Endothelial cell (in vitro differentiated cells): ENCODE results near the gene BTN1A1. TPM values are rescaled to one million over a fixed set of nuclear protein-coding genes. Genes with fewer than 3 reads are reported as not detected.

ENCODE experiments used
- DNase-seq: peaks from one replicate; pipeline ENCODE4 v3.0.0; 2021; ENCODE audit warnings: low spot score
- H3K27ac Mint-ChIP-seq: one replicate; pipeline ENCODE4 v1.8.0; 2021; ENCODE audit warnings: mixed read lengths, inconsistent platforms; ENCODE audit not compliant: unreplicated experiment
- H3K27me3 Mint-ChIP-seq: one replicate; pipeline ENCODE4 v1.8.0; 2021; ENCODE audit warnings: mild to moderate bottlenecking, moderate library complexity, mixed read lengths, inconsistent platforms; ENCODE audit not compliant: unreplicated experiment
- H3K36me3 Mint-ChIP-seq: one replicate; pipeline ENCODE4 v1.8.0; 2021; ENCODE audit warnings: mild to moderate bottlenecking, low read depth, mixed read lengths, inconsistent platforms; ENCODE audit not compliant: unreplicated experiment
- H3K4me1 Mint-ChIP-seq: one replicate; pipeline ENCODE4 v1.8.0; 2021; ENCODE audit warnings: mild to moderate bottlenecking, mixed read lengths, inconsistent platforms; ENCODE audit not compliant: unreplicated experiment
- H3K4me3 Mint-ChIP-seq: one replicate; pipeline ENCODE4 v1.8.0; 2021; ENCODE audit warnings: mild to moderate bottlenecking, mixed read lengths, inconsistent platforms; ENCODE audit not compliant: unreplicated experiment
- H3K9me3 Mint-ChIP-seq: one replicate; pipeline ENCODE4 v1.8.0; 2021; ENCODE audit warnings: mixed read lengths, inconsistent platforms; ENCODE audit not compliant: unreplicated experiment
- long read RNA-seq: library from polyadenylated mRNA; unstranded; transcript quantifications from one replicate; pipeline ENCODE4 v2.0.0, GENCODE V29; 2020; ENCODE audit not compliant: unreplicated experiment
- total RNA-seq: library from RNA; stranded (reverse); fragmentation: NEBNext Ultra II Directional; extraction: Animal tissue kit (Norgen Biotek cat#: 25700); gene quantifications from one replicate; pipeline ENCODE4 v1.2.1, GENCODE V29; 2021; ENCODE audit not compliant: unreplicated experiment
- TF ChIP-seq, protein P1 (sequence below): fragments of 200-600 bp; sonication (generic); IDR thresholded peaks from one replicate; pipeline ENCODE4 v1.5.0; 2021; ENCODE audit warnings: antibody characterized with exemption; ENCODE audit not compliant: unreplicated experiment

The BTN1A1 gene, protein sequence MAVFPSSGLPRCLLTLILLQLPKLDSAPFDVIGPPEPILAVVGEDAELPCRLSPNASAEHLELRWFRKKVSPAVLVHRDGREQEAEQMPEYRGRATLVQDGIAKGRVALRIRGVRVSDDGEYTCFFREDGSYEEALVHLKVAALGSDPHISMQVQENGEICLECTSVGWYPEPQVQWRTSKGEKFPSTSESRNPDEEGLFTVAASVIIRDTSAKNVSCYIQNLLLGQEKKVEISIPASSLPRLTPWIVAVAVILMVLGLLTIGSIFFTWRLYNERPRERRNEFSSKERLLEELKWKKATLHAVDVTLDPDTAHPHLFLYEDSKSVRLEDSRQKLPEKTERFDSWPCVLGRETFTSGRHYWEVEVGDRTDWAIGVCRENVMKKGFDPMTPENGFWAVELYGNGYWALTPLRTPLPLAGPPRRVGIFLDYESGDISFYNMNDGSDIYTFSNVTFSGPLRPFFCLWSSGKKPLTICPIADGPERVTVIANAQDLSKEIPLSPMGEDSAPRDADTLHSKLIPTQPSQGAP
- 1.4 TPM for total RNA-seq
- long read RNA-seq = 0 reads

DNA sequence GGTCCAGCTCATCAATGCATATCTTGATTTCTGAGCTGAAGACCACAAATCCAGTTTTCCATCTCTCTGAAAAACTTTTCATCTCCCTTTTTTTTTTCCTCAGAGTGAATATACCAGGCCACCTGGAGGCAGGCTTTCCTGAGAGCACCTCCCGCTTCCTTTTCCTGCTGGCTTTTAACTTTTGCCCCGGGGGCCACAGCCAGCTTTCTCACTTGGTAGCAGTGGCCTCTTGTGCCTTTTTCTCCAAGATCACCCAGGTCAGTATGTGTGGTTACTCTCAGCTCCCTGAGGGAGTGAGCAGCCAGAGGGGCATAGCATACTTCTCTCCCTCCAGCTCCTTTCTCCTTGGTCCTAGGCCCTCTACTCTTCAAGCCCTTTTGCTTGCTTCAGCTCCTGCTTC is at the start of gene BTN1A1:
Gene BTN1A1 (plus strand): TSS at position 202 of the 400 bp plus-strand sequence. CDS start 984 bp downstream, outside the sequence.
- Mint-ChIP-seq H3K4me3 (no peak within 1 kb of the TSS), H3K27ac (no peak within 1 kb of the TSS), H3K4me1 (peaks cover 22% of the 10 kb centered on the region), H3K36me3 (no peaks in the 10 kb centered on the region), H3K9me3 (no peaks in the 10 kb centered on the region), H3K27me3 (peaks cover 8% of the 10 kb centered on the region)
- DNase-seq = no peak
- TF ChIP-seq, protein P1, sequence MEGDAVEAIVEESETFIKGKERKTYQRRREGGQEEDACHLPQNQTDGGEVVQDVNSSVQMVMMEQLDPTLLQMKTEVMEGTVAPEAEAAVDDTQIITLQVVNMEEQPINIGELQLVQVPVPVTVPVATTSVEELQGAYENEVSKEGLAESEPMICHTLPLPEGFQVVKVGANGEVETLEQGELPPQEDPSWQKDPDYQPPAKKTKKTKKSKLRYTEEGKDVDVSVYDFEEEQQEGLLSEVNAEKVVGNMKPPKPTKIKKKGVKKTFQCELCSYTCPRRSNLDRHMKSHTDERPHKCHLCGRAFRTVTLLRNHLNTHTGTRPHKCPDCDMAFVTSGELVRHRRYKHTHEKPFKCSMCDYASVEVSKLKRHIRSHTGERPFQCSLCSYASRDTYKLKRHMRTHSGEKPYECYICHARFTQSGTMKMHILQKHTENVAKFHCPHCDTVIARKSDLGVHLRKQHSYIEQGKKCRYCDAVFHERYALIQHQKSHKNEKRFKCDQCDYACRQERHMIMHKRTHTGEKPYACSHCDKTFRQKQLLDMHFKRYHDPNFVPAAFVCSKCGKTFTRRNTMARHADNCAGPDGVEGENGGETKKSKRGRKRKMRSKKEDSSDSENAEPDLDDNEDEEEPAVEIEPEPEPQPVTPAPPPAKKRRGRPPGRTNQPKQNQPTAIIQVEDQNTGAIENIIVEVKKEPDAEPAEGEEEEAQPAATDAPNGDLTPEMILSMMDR = no peak

DNA sequence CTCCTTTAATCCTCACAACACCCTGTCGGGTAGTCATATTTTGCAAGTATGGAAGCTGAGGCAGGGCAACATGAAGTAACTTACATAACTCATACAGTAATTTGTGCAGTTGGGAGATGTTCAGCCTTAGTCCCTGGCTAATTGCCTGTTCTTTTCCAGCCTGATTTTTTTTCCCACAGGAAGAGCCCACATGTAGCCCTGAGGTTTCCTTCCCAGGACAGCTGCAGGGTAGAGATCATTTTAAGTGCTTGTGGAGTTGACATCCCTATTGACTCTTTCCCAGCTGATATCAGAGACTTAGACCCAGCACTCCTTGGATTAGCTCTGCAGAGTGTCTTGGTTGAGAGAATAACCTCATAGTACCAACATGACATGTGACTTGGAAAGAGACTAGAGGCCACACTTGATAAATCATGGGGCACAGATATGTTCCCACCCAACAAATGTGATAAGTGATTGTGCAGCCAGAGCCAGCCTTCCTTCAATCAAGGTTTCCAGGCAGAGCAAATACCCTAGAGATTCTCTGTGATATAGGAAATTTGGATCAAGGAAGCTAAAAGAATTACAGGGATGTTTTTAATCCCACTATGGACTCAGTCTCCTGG is 47.4 kb upstream of the BTN1A1 start:
- no peak for DNase-seq
- TF ChIP-seq, protein P1 = no peak
- Mint-ChIP-seq H3K27me3 (peaks cover 4% of the 10 kb centered on the region), H3K9me3 (no peaks in the 10 kb centered on the region), H3K36me3 (peaks cover under 1% of the 10 kb centered on the region), H3K27ac (no peak overlapping the region), H3K4me3 (no peak overlapping the region), H3K4me1 (peaks cover 71% of the 10 kb centered on the region)

DNA sequence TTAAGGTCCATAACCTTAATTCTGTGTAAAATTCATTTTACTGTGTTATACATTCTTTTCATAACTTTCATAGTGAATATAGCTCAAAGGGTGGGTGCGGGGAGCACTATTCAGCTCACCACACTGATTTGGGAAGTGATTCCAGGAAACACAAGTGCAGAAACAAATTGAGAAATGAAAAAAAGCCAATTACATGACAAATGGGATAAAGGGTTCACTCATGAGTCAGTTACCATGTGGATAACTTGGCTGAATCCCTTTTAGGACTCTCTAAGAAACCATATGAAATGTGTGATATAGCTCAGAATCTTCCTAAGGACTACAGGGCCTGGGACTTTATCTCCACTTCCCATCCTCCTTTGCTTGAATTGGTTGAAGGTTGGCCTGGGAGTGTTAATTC is 45.5 kb upstream of the BTN1A1 start:
- Mint-ChIP-seq H3K4me3 (no peak overlapping the region), H3K9me3 (no peaks in the 10 kb centered on the region), H3K27me3 (peaks cover 4% of the 10 kb centered on the region), H3K27ac (no peak overlapping the region), H3K4me1 (peaks cover 71% of the 10 kb centered on the region), H3K36me3 (peaks cover 7% of the 10 kb centered on the region)
- DNase-seq = no peak
- TF ChIP-seq, protein P1 = no peak

DNA sequence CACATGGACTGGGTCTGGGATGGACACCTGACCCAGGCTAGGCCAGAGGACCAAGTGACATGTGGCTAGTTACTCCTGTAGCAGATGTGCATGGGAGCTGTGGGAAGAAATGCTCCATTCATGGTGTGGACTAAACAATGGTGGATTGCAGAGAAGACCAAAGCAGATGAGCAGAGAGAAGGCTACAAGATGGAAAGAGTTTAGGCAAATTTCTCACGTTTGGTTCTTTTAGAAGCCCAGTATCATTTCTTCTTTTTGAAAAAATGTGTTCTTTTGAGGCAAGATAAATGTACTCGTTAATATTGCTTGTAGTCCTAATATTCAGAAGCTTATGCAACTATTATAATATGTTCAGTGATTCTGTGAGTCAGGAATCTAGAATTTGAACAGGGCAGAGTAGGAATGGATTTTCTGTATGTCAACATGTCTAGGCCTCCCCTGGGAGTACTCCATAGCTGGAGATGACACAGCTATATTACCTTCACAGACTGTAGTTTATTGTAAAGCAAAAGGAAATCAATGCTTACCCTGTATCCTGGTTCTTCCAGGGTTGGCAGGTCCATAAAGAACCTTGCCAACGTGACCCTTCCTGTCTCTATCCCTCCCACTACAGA is 44.6 kb upstream of the BTN1A1 start:
- TF ChIP-seq, protein P1 = no peak
- Mint-ChIP-seq H3K27me3 (peaks cover 4% of the 10 kb centered on the region), H3K4me1 (peaks cover 67% of the 10 kb centered on the region), H3K27ac (no peak overlapping the region), H3K36me3 (peaks cover 12% of the 10 kb centered on the region), H3K4me3 (no peak overlapping the region), H3K9me3 (no peaks in the 10 kb centered on the region)
- DNase-seq = no peak
